ENCODE measurements around the gene PNCK.

The PNCK gene

GRCh38 chrX:153651540-153652079 is 22.0 kb downstream of the PNCK start:
- no peak for TF ChIP-seq JUND (IDR thresholded peaks at IDR 0.05; ENCODE audit: low read depth)
- peak in 1 of 2 experiments; percentile 35 for DNase-seq (ENCODE audit: low read depth in 1 of 2, low spot score in 1 of 2)
- in situ Hi-C loops (cut with HindIII; ENCODE audit: low pct_unique_long_range_greater_than_20kb, low sequenced_read_pairs), result no loop called here

- no peak for TF ChIP-seq JUND (IDR thresholded peaks at IDR 0.05; ENCODE audit: low read depth)
- DNase-seq (ENCODE audit: low read depth in 1 of 2, low spot score in 1 of 2), result no peak
- in situ Hi-C loops (cut with HindIII; ENCODE audit: low pct_unique_long_range_greater_than_20kb, low sequenced_read_pairs), result no loop called here
Observed at GRCh38 chrX:153650959-153651358, 22.7 kb downstream of the PNCK start.

DNA sequence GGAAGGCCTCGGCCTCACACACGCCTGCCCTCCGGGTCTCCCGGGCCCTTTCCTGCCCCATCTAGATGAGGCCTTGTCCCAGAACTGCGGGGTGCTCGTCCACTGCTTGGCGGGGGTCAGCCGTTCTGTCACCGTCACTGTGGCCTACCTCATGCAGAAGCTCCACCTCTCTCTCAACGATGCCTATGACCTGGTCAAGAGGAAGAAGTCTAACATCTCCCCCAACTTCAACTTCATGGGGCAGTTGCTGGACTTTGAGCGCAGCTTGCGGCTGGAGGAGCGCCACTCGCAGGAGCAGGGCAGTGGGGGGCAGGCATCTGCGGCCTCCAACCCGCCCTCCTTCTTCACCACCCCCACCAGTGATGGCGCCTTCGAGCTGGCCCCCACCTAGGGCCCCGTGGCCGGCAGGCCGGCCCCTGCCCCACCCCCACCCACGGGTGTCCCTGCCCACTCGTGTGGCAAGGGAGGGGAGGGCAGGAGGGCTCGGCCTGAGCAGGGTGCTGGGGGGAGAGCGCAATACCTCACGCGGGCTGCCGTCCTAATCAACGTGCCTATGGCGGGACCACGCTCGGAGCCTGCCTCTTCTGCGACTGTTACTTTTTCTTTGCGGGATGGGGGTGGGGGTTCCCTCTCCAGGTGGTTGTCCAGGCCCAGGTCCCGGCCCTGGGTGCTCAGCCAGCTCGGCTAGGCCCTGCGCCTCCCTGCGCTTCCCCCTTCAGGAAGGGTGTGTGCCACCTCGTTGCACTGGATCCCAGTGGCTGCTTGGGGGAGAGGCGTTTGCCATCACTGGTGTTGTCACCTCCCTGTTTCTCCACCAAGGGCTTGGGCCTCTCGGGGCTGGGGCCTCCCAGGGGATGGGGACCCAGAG is 23.5 kb downstream of the PNCK start:
- in situ Hi-C loops (cut with HindIII; ENCODE audit: low pct_unique_long_range_greater_than_20kb, low sequenced_read_pairs), result no loop called here

DNA sequence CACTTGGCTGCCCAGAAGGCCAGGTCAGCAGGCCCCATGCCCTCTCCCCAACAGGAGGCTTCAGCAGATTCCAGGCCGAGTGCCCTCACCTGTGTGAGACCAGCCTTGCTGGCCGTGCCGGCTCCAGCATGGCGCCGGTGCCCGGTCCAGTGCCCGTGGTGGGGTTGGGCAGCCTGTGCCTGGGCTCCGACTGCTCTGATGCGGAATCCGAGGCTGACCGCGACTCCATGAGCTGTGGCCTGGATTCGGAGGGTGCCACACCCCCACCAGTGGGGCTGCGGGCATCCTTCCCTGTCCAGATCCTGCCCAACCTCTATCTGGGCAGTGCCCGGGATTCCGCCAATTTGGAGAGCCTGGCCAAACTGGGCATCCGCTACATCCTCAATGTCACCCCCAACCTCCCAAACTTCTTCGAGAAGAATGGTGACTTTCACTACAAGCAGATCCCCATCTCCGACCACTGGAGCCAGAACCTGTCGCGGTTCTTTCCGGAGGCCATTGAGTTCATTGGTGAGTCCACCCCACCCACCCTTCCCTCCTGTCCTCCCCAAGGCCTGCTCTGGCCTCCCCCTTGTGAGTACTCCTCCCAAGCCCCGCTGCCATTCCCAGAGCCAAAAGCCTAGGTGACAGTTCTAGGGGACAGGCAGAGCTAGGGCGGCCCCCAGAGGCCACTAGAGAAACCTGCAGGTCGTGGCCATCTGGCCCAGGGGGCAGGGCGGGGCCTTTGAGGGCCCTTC is 24.3 kb downstream of the PNCK start:
- TF ChIP-seq JUND (IDR thresholded peaks at IDR 0.05; ENCODE audit: low read depth), result no peak
- peak; percentile 45 to 50 for DNase-seq (ENCODE audit: low read depth in 1 of 2, low spot score in 1 of 2)
- in situ Hi-C loops (cut with HindIII; ENCODE audit: low pct_unique_long_range_greater_than_20kb, low sequenced_read_pairs), result no loop called here

More for the DNA sequence above, 23.5 kb downstream of the PNCK start:
- DNase-seq (ENCODE audit: low read depth in 1 of 2, low spot score in 1 of 2), result no peak
- TF ChIP-seq JUND (IDR thresholded peaks at IDR 0.05; ENCODE audit: low read depth), result no peak

GRCh38 chrX:153648358-153649177 is 25.0 kb downstream of the PNCK start:
- no peak for DNase-seq (ENCODE audit: low read depth in 1 of 2, low spot score in 1 of 2)
- in situ Hi-C loops (cut with HindIII; ENCODE audit: low pct_unique_long_range_greater_than_20kb, low sequenced_read_pairs), result no loop called here
- TF ChIP-seq JUND (IDR thresholded peaks at IDR 0.05; ENCODE audit: low read depth), result no peak

- no peak for DNase-seq (ENCODE audit: low read depth in 1 of 2, low spot score in 1 of 2)
- TF ChIP-seq JUND (IDR thresholded peaks at IDR 0.05; ENCODE audit: low read depth), result no peak
- in situ Hi-C loops (cut with HindIII; ENCODE audit: low pct_unique_long_range_greater_than_20kb, low sequenced_read_pairs), result no loop called here
Observed at GRCh38 chrX:153647461-153648357, 25.9 kb downstream of the PNCK start.

- in situ Hi-C loops (cut with HindIII; ENCODE audit: low pct_unique_long_range_greater_than_20kb, low sequenced_read_pairs), result no loop called here
- DNase-seq (ENCODE audit: low read depth in 1 of 2, low spot score in 1 of 2), result peak; percentile 54 to 76
- no peak for TF ChIP-seq JUND (IDR thresholded peaks at IDR 0.05; ENCODE audit: low read depth)
Observed at GRCh38 chrX:153646620-153647373, 26.8 kb downstream of the PNCK start, which contains the start of gene DUSP9. DUSP9 (plus strand) TSS chrX:153647203; CDS start chrX:153647954, 751 bp downstream.

- in situ Hi-C loops (cut with HindIII; ENCODE audit: low pct_unique_long_range_greater_than_20kb, low sequenced_read_pairs), result no loop called here
- TF ChIP-seq JUND (IDR thresholded peaks at IDR 0.05; ENCODE audit: low read depth), result no peak
- no peak for DNase-seq (ENCODE audit: low read depth in 1 of 2, low spot score in 1 of 2)
Observed at GRCh38 chrX:153645921-153646488, 27.6 kb downstream of the PNCK start.

- no peak for DNase-seq (ENCODE audit: low read depth in 1 of 2, low spot score in 1 of 2)
- in situ Hi-C loops (cut with HindIII; ENCODE audit: low pct_unique_long_range_greater_than_20kb, low sequenced_read_pairs), result no loop called here
- TF ChIP-seq JUND (IDR thresholded peaks at IDR 0.05; ENCODE audit: low read depth), result no peak
Observed at GRCh38 chrX:153645151-153645550, 28.5 kb downstream of the PNCK start.

DNA sequence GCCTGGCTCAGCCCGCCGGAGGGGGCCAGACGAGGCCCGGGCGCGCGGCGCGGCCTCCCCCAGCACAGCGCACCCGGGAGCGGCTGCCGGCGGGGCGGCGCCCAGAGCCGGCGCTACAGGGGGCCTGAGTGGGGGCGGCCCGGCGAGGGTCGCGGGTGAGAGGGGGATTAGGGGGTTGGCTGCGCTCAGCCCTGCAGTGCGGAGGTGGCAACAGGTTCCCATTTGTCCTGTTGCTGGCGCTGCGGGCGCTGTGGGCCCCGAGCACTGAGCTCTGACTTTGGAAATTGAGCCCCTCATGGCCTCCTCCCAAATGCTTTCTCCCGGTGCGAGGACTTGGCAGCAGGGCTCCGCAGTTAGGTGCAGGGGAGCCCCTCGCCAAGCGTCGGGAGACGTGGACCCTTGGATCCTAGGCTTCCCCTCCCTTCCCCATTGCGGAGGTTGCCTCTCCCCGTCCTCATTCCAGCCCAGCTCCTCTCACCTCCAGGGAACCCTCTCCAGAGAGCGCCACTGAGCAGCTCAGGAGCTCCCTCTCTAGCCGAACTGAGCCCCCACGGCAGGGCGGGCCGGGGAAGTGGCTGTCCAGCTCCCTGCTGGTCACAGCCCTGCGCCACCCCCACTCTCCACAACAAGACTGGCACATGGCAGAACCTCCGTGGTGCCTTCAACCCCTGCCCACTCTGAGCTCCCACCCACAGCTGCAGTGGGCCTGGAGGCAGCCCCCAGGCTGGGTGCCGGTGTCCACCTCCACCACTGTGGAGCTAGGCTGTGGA is 29.1 kb downstream of the PNCK start:
- in situ Hi-C loops (cut with HindIII; ENCODE audit: low pct_unique_long_range_greater_than_20kb, low sequenced_read_pairs), result no loop called here
- no peak for TF ChIP-seq JUND (IDR thresholded peaks at IDR 0.05; ENCODE audit: low read depth)
- no peak for DNase-seq (ENCODE audit: low read depth in 1 of 2, low spot score in 1 of 2)

Data from T47D (cell line).